GM12892 (cell line): ENCODE data around the gene TMEM125.

Source experiments
- POLR2A ChIP-seq: IDR thresholded peaks from 2 replicates; pipeline ENCODE4 v1.6.1; 2011; ENCODE audit warnings: low read depth, low read length, control low read depth
- POLR2AphosphoS5 ChIP-seq: IDR thresholded peaks from 2 replicates; pipeline ENCODE4 v1.6.1; 2011; ENCODE audit warnings: low read depth, low read length, control low read depth

DNA sequence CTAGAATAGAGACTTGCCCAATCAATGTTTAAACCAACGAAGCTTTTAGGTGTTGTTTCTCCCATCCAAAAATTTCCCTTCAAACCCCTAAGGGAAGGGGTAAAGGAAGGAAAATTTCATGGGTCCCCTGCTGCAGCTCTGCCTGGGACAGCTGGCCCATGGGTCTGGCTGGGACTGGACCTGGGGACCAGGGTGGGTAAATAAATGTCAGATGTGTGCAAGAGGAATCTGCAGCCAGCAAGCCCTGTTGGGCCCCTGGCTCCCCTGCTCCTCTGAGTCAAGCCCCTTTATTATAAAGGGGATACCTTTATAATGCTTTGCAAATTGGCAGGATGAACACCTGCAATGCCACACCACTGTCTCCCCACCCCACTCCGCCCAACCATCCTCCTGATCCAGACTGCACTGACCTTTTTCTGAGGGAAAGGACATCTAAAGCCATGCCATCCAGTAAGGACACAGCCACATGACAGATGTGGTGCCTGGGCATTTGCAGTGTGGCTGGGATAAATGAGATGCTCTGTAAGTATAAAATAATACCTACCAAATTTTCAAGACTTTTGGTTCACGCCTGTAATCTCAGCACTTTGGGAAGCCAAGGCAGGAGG, 1.9 kb upstream of the TMEM125 start:
- no peak for TF ChIP-seq POLR2AphosphoS5
- TF ChIP-seq POLR2A, result no peak
